Astrocyte of the spinal cord (primary cell): ENCODE data around the gene MTUS2.

Experiments used
- DNase-seq: peaks from one replicate; pipeline ENCODE4 v3.0.0; 2011; ENCODE audit warnings: low read depth, low spot score
- H3K4me3 ChIP-seq: 2 replicates; pipeline ENCODE4 v1.5.1; 2011; ENCODE audit warnings: low read depth, mild to moderate bottlenecking, low read length, moderate library complexity
- CTCF ChIP-seq: IDR thresholded peaks from 2 replicates; pipeline ENCODE4 v1.5.1; 2012; ENCODE audit warnings: low read depth, mild to moderate bottlenecking, low read length, inconsistent platforms
- in situ Hi-C: cut with HindIII; loops from 2 replicates; pipeline ENCODE4 v1.10.0; 2017; ENCODE audit warnings: low sequenced_read_pairs

The MTUS2 gene

GRCh38 chr13:29171244-29171643, 351.1 kb downstream of the MTUS2 start:
- H3K4me3 ChIP-seq, result no peak overlapping the region
- no peak for DNase-seq
- in situ Hi-C loops, result no loop called here

GRCh38 chr13:29174093-29174492, 354.0 kb downstream of the MTUS2 start:
- in situ Hi-C loops, result no loop called here
- no peak for DNase-seq

More at GRCh38 chr13:29171244-29171643, 351.1 kb downstream of the MTUS2 start:
- TF ChIP-seq CTCF, result no peak

GRCh38 chr13:29175250-29175873, 355.2 kb downstream of the MTUS2 start:
- in situ Hi-C loops, result no loop called here
- no peak overlapping the region for H3K4me3 ChIP-seq
- no peak for TF ChIP-seq CTCF
- no peak for DNase-seq

More at GRCh38 chr13:29174093-29174492, 354.0 kb downstream of the MTUS2 start:
- TF ChIP-seq CTCF, result no peak
- H3K4me3 ChIP-seq, result no peak overlapping the region

DNA sequence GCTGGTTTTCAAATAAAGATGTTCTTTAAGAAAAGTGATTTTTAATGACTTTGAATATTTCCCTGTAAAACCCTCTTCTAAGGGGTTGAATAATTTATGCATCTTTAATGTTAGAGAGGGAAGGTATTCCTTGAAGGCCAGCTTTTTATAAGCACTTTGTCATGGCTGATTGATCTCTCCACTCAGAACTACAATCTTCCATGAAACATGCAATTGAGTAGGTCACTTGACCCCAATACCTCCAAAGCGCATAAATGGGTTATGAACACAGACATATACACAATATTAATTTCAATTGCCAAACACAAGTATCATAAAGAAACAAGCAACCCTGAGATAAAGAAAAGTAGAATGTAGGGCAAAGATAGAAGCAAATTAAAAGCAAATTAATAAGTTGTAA, 359.9 kb downstream of the MTUS2 start:
- TF ChIP-seq CTCF, result no peak
- H3K4me3 ChIP-seq, result no peak overlapping the region
- DNase-seq, result no peak
- in situ Hi-C loops, result no loop called here

- no peak overlapping the region for H3K4me3 ChIP-seq
- in situ Hi-C loops, result no loop called here
- TF ChIP-seq CTCF, result no peak
- no peak for DNase-seq
These were observed 362.1 kb downstream of the MTUS2 start for GRCh38 chr13:29182216-29182615.

DNA sequence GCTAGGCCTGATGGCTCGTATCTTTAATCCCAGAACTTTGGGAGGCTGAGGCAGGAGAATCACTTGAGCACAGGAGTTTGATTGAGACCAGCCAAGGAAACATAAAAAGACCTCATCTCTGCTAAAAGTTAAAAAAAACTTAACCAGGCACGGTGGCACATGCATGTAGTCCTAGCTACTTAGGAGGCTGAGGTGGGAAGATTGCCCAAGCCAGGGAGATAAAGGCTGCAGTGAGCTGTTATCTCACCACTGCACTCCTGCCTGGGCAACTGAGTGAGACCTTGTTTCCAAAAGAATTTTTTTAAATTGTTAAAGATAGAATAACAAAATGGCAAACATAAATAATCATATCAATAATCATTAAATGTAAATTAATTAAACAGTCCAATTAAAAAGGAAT, 365.8 kb downstream of the MTUS2 start:
- in situ Hi-C loops, result no loop called here
- no peak for DNase-seq
- H3K4me3 ChIP-seq, result no peak overlapping the region
- no peak for TF ChIP-seq CTCF
